T-helper 1 cell treated with Interleukin-12 subunit alpha and Interleukin-12 subunit beta and Interleukin-4 antibody, amounts not matched to agents 30 ng/mL and 1 ng/mL, for 36 hours (primary cell): ENCODE data around the gene BAHD1. TPM values are rescaled to one million over a fixed set of nuclear protein-coding genes. Genes with fewer than 3 reads are reported as not detected.

Source experiments
- intact Hi-C: fragments of 100-400 bp; cut with micrococcal nuclease; formaldehyde crosslinking; loops from one replicate; pipeline ENCODE4 v1.15.1; 2024
- total RNA-seq: library from RNA; stranded (reverse); gene quantifications from 2 replicates; pipeline ENCODE4 v1.2.3, GENCODE V29; 2022

The BAHD1 gene
- total RNA-seq, result 25.4 and 27.3 TPM in 2 replicates

- intact Hi-C loops, result loop anchor here (1.0 to 5.0 kb wide), 6 partner anchors 13 to 279 kb away; partner anchors contain the start of genes BUB1B, INAFM2 and RPUSD2
These were observed at the start of gene BAHD1 for GRCh38 chr15:40440743-40441564. TSS of gene BAHD1 (plus strand) at chr15:40440953. CDS start at chr15:40458465, 17,512 bp downstream.

GRCh38 chr15:40392986-40393948 is 47.5 kb upstream of the BAHD1 start:
- intact Hi-C loops, result no loop called here

- intact Hi-C loops, result loop anchor here (1.0 to 2.0 kb wide), 2 partner anchors 11 to 15 kb away; partner anchors contain the start of gene KNSTRN
These were observed 42.9 kb upstream of the BAHD1 start for GRCh38 chr15:40397688-40398412.

- intact Hi-C loops, result loop anchor here (1.0 to 2.0 kb wide), 2 partner anchors 11 to 16 kb away; partner anchors contain the start of gene KNSTRN
These were observed 42.3 kb upstream of the BAHD1 start for GRCh38 chr15:40398413-40398873.

GRCh38 chr15:40399370-40399769 is 41.4 kb upstream of the BAHD1 start:
- intact Hi-C loops, result loop anchor here (2.0 kb wide), 1 partner anchor 17 kb away; the partner anchor contains the start of gene KNSTRN

GRCh38 chr15:40405501-40406381 is 35.0 kb upstream of the BAHD1 start, which contains the start of gene IVD:
TSS of gene IVD (plus strand) at chr15:40405795. CDS start at chr15:40405828, 33 bp downstream.
- intact Hi-C loops, result loop anchor here (1.0 to 2.0 kb wide), 2 partner anchors 23 to 37 kb away; partner anchors contain the start of gene KNSTRN

GRCh38 chr15:40407330-40407990 is 33.3 kb upstream of the BAHD1 start:
- intact Hi-C loops, result no loop called here

GRCh38 chr15:40409366-40409765 is 31.4 kb upstream of the BAHD1 start:
- intact Hi-C loops, result loop anchor here (1.0 to 2.0 kb wide), 2 partner anchors 11 to 13 kb away; no protein-coding TSS in a partner anchor

GRCh38 chr15:40410476-40410875 is 30.3 kb upstream of the BAHD1 start:
- intact Hi-C loops, result no loop called here

GRCh38 chr15:40412095-40412759 is 28.5 kb upstream of the BAHD1 start:
- intact Hi-C loops, result no loop called here

GRCh38 chr15:40413036-40413435 is 27.7 kb upstream of the BAHD1 start:
- intact Hi-C loops, result no loop called here

- intact Hi-C loops, result no loop called here
These were observed 25.9 kb upstream of the BAHD1 start for GRCh38 chr15:40414816-40415215.

- intact Hi-C loops, result no loop called here
These were observed 25.5 kb upstream of the BAHD1 start for GRCh38 chr15:40415226-40415625.

- intact Hi-C loops, result no loop called here
These were observed 24.7 kb upstream of the BAHD1 start for GRCh38 chr15:40416056-40416455.

- intact Hi-C loops, result no loop called here
These were observed 22.6 kb upstream of the BAHD1 start for GRCh38 chr15:40418126-40418525.

- intact Hi-C loops, result loop anchor here (10.0 kb wide), 1 partner anchor 375 kb away; no protein-coding TSS in a partner anchor
These were observed 20.6 kb upstream of the BAHD1 start for GRCh38 chr15:40420071-40420713.

GRCh38 chr15:40420793-40421192 is 20.0 kb upstream of the BAHD1 start:
- intact Hi-C loops, result loop anchor here (10.0 kb wide), 1 partner anchor 376 kb away; no protein-coding TSS in a partner anchor
